Glutamatergic neuron (in vitro differentiated cells): ENCODE results near the gene ILK. TPM values are rescaled to one million over a fixed set of nuclear protein-coding genes. Genes with fewer than 3 reads are reported as not detected.

Experiments used
- DNase-seq: peaks from one replicate; pipeline ENCODE4 v3.0.0; 2022
- H3K27ac Mint-ChIP-seq: one replicate; pipeline ENCODE4 v1.8.0; 2020; ENCODE audit warnings: mild to moderate bottlenecking, mixed read lengths, inconsistent platforms; ENCODE audit not compliant: unreplicated experiment
- H3K27me3 Mint-ChIP-seq: one replicate; pipeline ENCODE4 v1.8.0; 2020; ENCODE audit warnings: mild to moderate bottlenecking, moderate library complexity, mixed read lengths, inconsistent platforms; ENCODE audit not compliant: unreplicated experiment
- H3K36me3 Mint-ChIP-seq: one replicate; pipeline ENCODE4 v1.8.0; 2020; ENCODE audit warnings: mild to moderate bottlenecking, mixed read lengths, inconsistent platforms; ENCODE audit not compliant: unreplicated experiment
- H3K4me1 Mint-ChIP-seq: one replicate; pipeline ENCODE4 v1.8.0; 2020; ENCODE audit warnings: mild to moderate bottlenecking, low read depth, mixed read lengths, inconsistent platforms; ENCODE audit not compliant: unreplicated experiment
- H3K4me3 Mint-ChIP-seq: one replicate; pipeline ENCODE4 v1.8.0; 2020; ENCODE audit warnings: mild to moderate bottlenecking, mixed read lengths, inconsistent platforms; ENCODE audit not compliant: unreplicated experiment
- H3K9me3 Mint-ChIP-seq: one replicate; pipeline ENCODE4 v1.8.0; 2020; ENCODE audit warnings: mild to moderate bottlenecking, moderate library complexity, mixed read lengths, inconsistent platforms; ENCODE audit not compliant: unreplicated experiment
- CTCF ChIP-seq: fragments of 200-600 bp; sonication (generic); IDR thresholded peaks from one replicate; pipeline ENCODE4 v1.5.0; 2021; ENCODE audit not compliant: partially characterized antibody, unreplicated experiment
- total RNA-seq: library from RNA; stranded (reverse); fragmentation: NEBNext Ultra II Directional; extraction: Animal tissue kit (Norgen Biotek cat#: 25700); gene quantifications from one replicate; pipeline ENCODE4 v1.2.1, GENCODE V29; 2021; ENCODE audit not compliant: unreplicated experiment

The ILK gene
- total RNA-seq, 1 donor from 2014 or later = 168 TPM

- Mint-ChIP-seq H3K27me3 (no peaks in the 10 kb centered on the region), H3K36me3 (peaks cover 24% of the 10 kb centered on the region), H3K9me3 (peaks cover 6% of the 10 kb centered on the region), H3K4me3 (no peak overlapping the region), H3K4me1 (peaks cover 1% of the 10 kb centered on the region), H3K27ac (no peak overlapping the region)
- no peak for DNase-seq
- TF ChIP-seq CTCF = no peak
Measured at GRCh38 chr11:6579681-6580080, 23.9 kb upstream of the ILK start.

GRCh38 chr11:6583584-6583983 is 20.0 kb upstream of the ILK start:
- peaks cover 8% of the 10 kb centered on the region for H3K9me3 Mint-ChIP-seq
- H3K27ac Mint-ChIP-seq = no peak overlapping the region
- H3K27me3 Mint-ChIP-seq = no peaks in the 10 kb centered on the region
- DNase-seq = no peak
- peaks cover 24% of the 10 kb centered on the region for H3K36me3 Mint-ChIP-seq
- no peak overlapping the region for H3K4me3 Mint-ChIP-seq
- TF ChIP-seq CTCF = no peak
- peaks cover 3% of the 10 kb centered on the region for H3K4me1 Mint-ChIP-seq

GRCh38 chr11:6584528-6584927 is 19.0 kb upstream of the ILK start:
- Mint-ChIP-seq H3K4me3 (no peak overlapping the region), H3K27ac (no peak overlapping the region), H3K36me3 (peaks cover 24% of the 10 kb centered on the region), H3K27me3 (no peaks in the 10 kb centered on the region), H3K4me1 (peaks cover 3% of the 10 kb centered on the region), H3K9me3 (peaks cover 8% of the 10 kb centered on the region)
- DNase-seq = no peak
- no peak for TF ChIP-seq CTCF

- no peak overlapping the region for H3K4me3 Mint-ChIP-seq
- no peak overlapping the region for H3K27ac Mint-ChIP-seq
Measured at GRCh38 chr11:6586434-6587359, 16.9 kb upstream of the ILK start.

More at GRCh38 chr11:6586434-6587359, 16.9 kb upstream of the ILK start:
- Mint-ChIP-seq H3K27me3 (no peaks in the 10 kb centered on the region), H3K36me3 (peaks cover 18% of the 10 kb centered on the region), H3K9me3 (peaks cover 8% of the 10 kb centered on the region), H3K4me1 (peaks cover 3% of the 10 kb centered on the region)
- TF ChIP-seq CTCF = no peak
- peak; percentile 46 for DNase-seq
